ENCODE measurements around the gene MAPK9.

DNA sequence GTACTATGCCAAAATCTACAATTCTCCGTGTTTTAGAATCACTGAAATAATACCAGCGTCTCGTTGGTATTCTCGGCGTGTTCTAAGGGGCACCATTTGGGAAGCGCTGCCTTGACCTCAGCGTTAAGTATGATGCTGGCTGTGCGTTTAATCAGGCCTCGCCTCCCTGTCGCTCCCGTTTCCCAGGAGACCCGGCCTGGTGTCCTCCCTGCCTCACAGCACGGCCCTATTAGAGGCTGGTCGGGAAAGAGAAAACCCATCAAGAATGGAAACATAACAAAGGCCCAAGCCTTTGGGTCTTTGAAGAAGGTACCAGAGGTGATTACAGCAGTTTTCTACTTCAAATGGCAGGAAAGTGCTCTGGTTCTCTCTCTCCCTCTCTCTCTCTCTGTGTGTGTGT is 31.3 kb upstream of the MAPK9 start:
- TF ChIP-seq, protein P1, sequence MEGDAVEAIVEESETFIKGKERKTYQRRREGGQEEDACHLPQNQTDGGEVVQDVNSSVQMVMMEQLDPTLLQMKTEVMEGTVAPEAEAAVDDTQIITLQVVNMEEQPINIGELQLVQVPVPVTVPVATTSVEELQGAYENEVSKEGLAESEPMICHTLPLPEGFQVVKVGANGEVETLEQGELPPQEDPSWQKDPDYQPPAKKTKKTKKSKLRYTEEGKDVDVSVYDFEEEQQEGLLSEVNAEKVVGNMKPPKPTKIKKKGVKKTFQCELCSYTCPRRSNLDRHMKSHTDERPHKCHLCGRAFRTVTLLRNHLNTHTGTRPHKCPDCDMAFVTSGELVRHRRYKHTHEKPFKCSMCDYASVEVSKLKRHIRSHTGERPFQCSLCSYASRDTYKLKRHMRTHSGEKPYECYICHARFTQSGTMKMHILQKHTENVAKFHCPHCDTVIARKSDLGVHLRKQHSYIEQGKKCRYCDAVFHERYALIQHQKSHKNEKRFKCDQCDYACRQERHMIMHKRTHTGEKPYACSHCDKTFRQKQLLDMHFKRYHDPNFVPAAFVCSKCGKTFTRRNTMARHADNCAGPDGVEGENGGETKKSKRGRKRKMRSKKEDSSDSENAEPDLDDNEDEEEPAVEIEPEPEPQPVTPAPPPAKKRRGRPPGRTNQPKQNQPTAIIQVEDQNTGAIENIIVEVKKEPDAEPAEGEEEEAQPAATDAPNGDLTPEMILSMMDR (IDR thresholded peaks at IDR 0.05; ENCODE audit: low read depth, low read length, poor library complexity, severe bottlenecking): no peak
- TF ChIP-seq EZH2phosphoT487 (IDR thresholded peaks at IDR 0.05; ENCODE audit: borderline replicate concordance, low read length): no peak

Measured in DOHH2 (cell line).